IPS-18a (cell line): ENCODE data around the gene NRXN3.

Experiments used
- H3K27ac ChIP-seq: one replicate; pipeline ENCODE4 v1.5.1; 2013; ENCODE audit warnings: low read length
- H3K27me3 ChIP-seq: one replicate; pipeline ENCODE4 v1.6.1; 2013; ENCODE audit warnings: mild to moderate bottlenecking, low read length; ENCODE audit not compliant: control insufficient read depth, insufficient read depth
- H3K36me3 ChIP-seq: one replicate; pipeline ENCODE4 v1.6.1; 2013; ENCODE audit warnings: low read depth, low read length; ENCODE audit not compliant: control insufficient read depth
- H3K4me1 ChIP-seq: one replicate; pipeline ENCODE4 v1.6.1; 2013; ENCODE audit warnings: low read depth, low read length; ENCODE audit not compliant: control insufficient read depth
- H3K4me3 ChIP-seq: one replicate; pipeline ENCODE4 v1.5.1; 2013; ENCODE audit warnings: low read length
- H3K9ac ChIP-seq: one replicate; pipeline ENCODE4 v1.6.1; 2013; ENCODE audit warnings: mild to moderate bottlenecking, low read length, moderate library complexity
- H3K9me3 ChIP-seq: one replicate; pipeline ENCODE4 v1.6.1; 2013; ENCODE audit warnings: low read depth, low read length; ENCODE audit not compliant: control insufficient read depth

Gene NRXN3

GRCh38 chr14:79161571-79161970 is 991.4 kb downstream of the NRXN3 start:
- no peaks in the 10 kb centered on the region for H3K4me1 ChIP-seq
- no peaks in the 10 kb centered on the region for H3K9me3 ChIP-seq
- no peak overlapping the region for H3K9ac ChIP-seq
- H3K4me3 ChIP-seq = no peak overlapping the region
- H3K27ac ChIP-seq = no peak overlapping the region
- no peaks in the 10 kb centered on the region for H3K27me3 ChIP-seq
- H3K36me3 ChIP-seq = no peaks in the 10 kb centered on the region

- Histone ChIP-seq H3K27ac (no peak overlapping the region), H3K9ac (no peak overlapping the region), H3K36me3 (no peaks in the 10 kb centered on the region), H3K27me3 (no peaks in the 10 kb centered on the region), H3K4me3 (no peak overlapping the region), H3K4me1 (no peaks in the 10 kb centered on the region), H3K9me3 (no peaks in the 10 kb centered on the region)
These were observed 992.7 kb downstream of the NRXN3 start for GRCh38 chr14:79162833-79163232.

GRCh38 chr14:79165471-79166090 is 995.4 kb downstream of the NRXN3 start:
- Histone ChIP-seq H3K4me1 (no peaks in the 10 kb centered on the region), H3K4me3 (no peak overlapping the region), H3K36me3 (no peaks in the 10 kb centered on the region), H3K9ac (no peak overlapping the region), H3K27me3 (no peaks in the 10 kb centered on the region), H3K27ac (no peak overlapping the region), H3K9me3 (no peaks in the 10 kb centered on the region)

- H3K27me3 ChIP-seq = no peaks in the 10 kb centered on the region
- H3K4me3 ChIP-seq = no peak overlapping the region
- no peaks in the 10 kb centered on the region for H3K9me3 ChIP-seq
- H3K4me1 ChIP-seq = no peaks in the 10 kb centered on the region
- no peaks in the 10 kb centered on the region for H3K36me3 ChIP-seq
- no peak overlapping the region for H3K27ac ChIP-seq
- H3K9ac ChIP-seq = no peak overlapping the region
These were observed 996.0 kb downstream of the NRXN3 start for GRCh38 chr14:79166171-79166570.

GRCh38 chr14:79167957-79168356 is 997.8 kb downstream of the NRXN3 start:
- H3K27me3 ChIP-seq = no peaks in the 10 kb centered on the region
- no peak overlapping the region for H3K9ac ChIP-seq
- H3K27ac ChIP-seq = no peak overlapping the region
- H3K9me3 ChIP-seq = no peaks in the 10 kb centered on the region
- H3K4me1 ChIP-seq = no peaks in the 10 kb centered on the region
- H3K4me3 ChIP-seq = no peak overlapping the region
- no peaks in the 10 kb centered on the region for H3K36me3 ChIP-seq

- no peaks in the 10 kb centered on the region for H3K36me3 ChIP-seq
- H3K9me3 ChIP-seq = no peaks in the 10 kb centered on the region
- H3K4me1 ChIP-seq = no peaks in the 10 kb centered on the region
- no peak overlapping the region for H3K4me3 ChIP-seq
- H3K9ac ChIP-seq = no peak overlapping the region
- H3K27me3 ChIP-seq = no peaks in the 10 kb centered on the region
- no peak overlapping the region for H3K27ac ChIP-seq
These were observed 1005.5 kb downstream of the NRXN3 start for GRCh38 chr14:79175671-79176070.

GRCh38 chr14:79177106-79177505 is 1006.9 kb downstream of the NRXN3 start:
- Histone ChIP-seq H3K9ac (no peak overlapping the region), H3K36me3 (no peaks in the 10 kb centered on the region), H3K9me3 (no peaks in the 10 kb centered on the region), H3K4me3 (no peak overlapping the region), H3K4me1 (no peaks in the 10 kb centered on the region), H3K27ac (no peak overlapping the region), H3K27me3 (no peaks in the 10 kb centered on the region)

- Histone ChIP-seq H3K27me3 (no peaks in the 10 kb centered on the region), H3K9me3 (no peaks in the 10 kb centered on the region), H3K27ac (no peak overlapping the region), H3K9ac (no peak overlapping the region), H3K4me3 (no peak overlapping the region), H3K4me1 (no peaks in the 10 kb centered on the region), H3K36me3 (no peaks in the 10 kb centered on the region)
These were observed 1008.5 kb downstream of the NRXN3 start for GRCh38 chr14:79178719-79179118.

GRCh38 chr14:79179985-79180384 is 1009.8 kb downstream of the NRXN3 start:
- Histone ChIP-seq H3K27ac (no peak overlapping the region), H3K4me1 (no peaks in the 10 kb centered on the region), H3K36me3 (no peaks in the 10 kb centered on the region), H3K9me3 (no peaks in the 10 kb centered on the region), H3K9ac (no peak overlapping the region), H3K27me3 (no peaks in the 10 kb centered on the region), H3K4me3 (no peak overlapping the region)

- Histone ChIP-seq H3K4me3 (no peak overlapping the region), H3K9ac (no peak overlapping the region), H3K27me3 (no peaks in the 10 kb centered on the region), H3K4me1 (no peaks in the 10 kb centered on the region), H3K9me3 (no peaks in the 10 kb centered on the region), H3K27ac (no peak overlapping the region), H3K36me3 (no peaks in the 10 kb centered on the region)
These were observed 1010.5 kb downstream of the NRXN3 start for GRCh38 chr14:79180656-79181055.

- H3K36me3 ChIP-seq = no peaks in the 10 kb centered on the region
- H3K27me3 ChIP-seq = no peaks in the 10 kb centered on the region
- H3K27ac ChIP-seq = no peak overlapping the region
- H3K9ac ChIP-seq = no peak overlapping the region
- no peak overlapping the region for H3K4me3 ChIP-seq
- no peaks in the 10 kb centered on the region for H3K9me3 ChIP-seq
- no peaks in the 10 kb centered on the region for H3K4me1 ChIP-seq
These were observed 1016.4 kb downstream of the NRXN3 start for GRCh38 chr14:79186523-79186922.

- no peak overlapping the region for H3K27ac ChIP-seq
- H3K4me3 ChIP-seq = no peak overlapping the region
- H3K4me1 ChIP-seq = no peaks in the 10 kb centered on the region
- no peaks in the 10 kb centered on the region for H3K27me3 ChIP-seq
- H3K9ac ChIP-seq = no peak overlapping the region
- no peaks in the 10 kb centered on the region for H3K9me3 ChIP-seq
- no peaks in the 10 kb centered on the region for H3K36me3 ChIP-seq
These were observed 1023.7 kb downstream of the NRXN3 start for GRCh38 chr14:79193689-79194477.
